Activated CD4-positive, alpha-beta T cell treated with anti-CD3 and anti-CD28 coated beads, Interleukin-2, amount 10 ng/mL, durations not matched to agents 24 days and 14 days (primary cell): ENCODE measurements around the gene SLC24A1. TPM values are rescaled to one million over a fixed set of nuclear protein-coding genes. Genes with fewer than 3 reads are reported as not detected.

Source experiments
- DNase-seq: peaks from one replicate; pipeline ENCODE4 v3.0.0; 2022
- H3K27ac Mint-ChIP-seq: one replicate; pipeline ENCODE4 v1.8.0; 2022; ENCODE audit warnings: mild to moderate bottlenecking, mixed read lengths
- H3K27me3 Mint-ChIP-seq: one replicate; pipeline ENCODE4 v1.8.0; 2022; ENCODE audit warnings: mixed read lengths
- H3K36me3 Mint-ChIP-seq: one replicate; pipeline ENCODE4 v1.8.0; 2022; ENCODE audit warnings: low read depth, mild to moderate bottlenecking, mixed read lengths
- H3K4me1 Mint-ChIP-seq: one replicate; pipeline ENCODE4 v1.8.0; 2021; ENCODE audit warnings: mixed read lengths
- H3K4me3 Mint-ChIP-seq: one replicate; pipeline ENCODE4 v1.8.0; 2022; ENCODE audit warnings: mild to moderate bottlenecking, moderate library complexity, mixed read lengths
- H3K9me3 Mint-ChIP-seq: one replicate; pipeline ENCODE4 v1.8.0; 2021; ENCODE audit warnings: mixed read lengths
- intact Hi-C: fragments of 100-400 bp; cut with micrococcal nuclease; formaldehyde crosslinking; loops from one replicate; pipeline ENCODE4 v1.15.1; 2023
- total RNA-seq: library from RNA; stranded (reverse); gene quantifications from 2 replicates; pipeline ENCODE4 v1.2.3, GENCODE V29; 2022

The SLC24A1 gene
- total RNA-seq, 1 donor from 2014 or later = 5.5 TPM

- Mint-ChIP-seq H3K4me3 (no peak overlapping the region), H3K9me3 (no peaks in the 10 kb centered on the region), H3K27ac (no peak overlapping the region), H3K36me3 (no peaks in the 10 kb centered on the region), H3K4me1 (peaks cover 6% of the 10 kb centered on the region), H3K27me3 (no peaks in the 10 kb centered on the region)
- no peak for DNase-seq
- intact Hi-C loops = no loop called here
Measured at GRCh38 chr15:65631503-65631902, 9.8 kb downstream of the SLC24A1 start.

GRCh38 chr15:65632780-65633375 is 11.1 kb downstream of the SLC24A1 start:
- Mint-ChIP-seq H3K27ac (no peak overlapping the region), H3K4me3 (no peak overlapping the region), H3K4me1 (peaks cover 6% of the 10 kb centered on the region), H3K27me3 (no peaks in the 10 kb centered on the region), H3K36me3 (no peaks in the 10 kb centered on the region), H3K9me3 (no peaks in the 10 kb centered on the region)
- intact Hi-C loops = no loop called here
- DNase-seq = no peak

GRCh38 chr15:65633752-65634151 is 12.0 kb downstream of the SLC24A1 start:
- no peak overlapping the region for H3K27ac Mint-ChIP-seq

GRCh38 chr15:65634356-65634755 is 12.6 kb downstream of the SLC24A1 start:
- no peak overlapping the region for H3K27ac Mint-ChIP-seq
- DNase-seq = no peak
- intact Hi-C loops = no loop called here
- no peaks in the 10 kb centered on the region for H3K9me3 Mint-ChIP-seq
- H3K36me3 Mint-ChIP-seq = no peaks in the 10 kb centered on the region
- H3K4me1 Mint-ChIP-seq = peaks cover 15% of the 10 kb centered on the region
- H3K27me3 Mint-ChIP-seq = no peaks in the 10 kb centered on the region
- no peak overlapping the region for H3K4me3 Mint-ChIP-seq

More at GRCh38 chr15:65633752-65634151, 12.0 kb downstream of the SLC24A1 start:
- H3K4me3 Mint-ChIP-seq = no peak overlapping the region
- no peaks in the 10 kb centered on the region for H3K36me3 Mint-ChIP-seq
- H3K4me1 Mint-ChIP-seq = peaks cover 11% of the 10 kb centered on the region
- no peaks in the 10 kb centered on the region for H3K9me3 Mint-ChIP-seq
- no peaks in the 10 kb centered on the region for H3K27me3 Mint-ChIP-seq
- intact Hi-C loops = no loop called here
- DNase-seq = no peak

- DNase-seq = no peak
- H3K27me3 Mint-ChIP-seq = no peaks in the 10 kb centered on the region
- H3K27ac Mint-ChIP-seq = no peak overlapping the region
- no peak overlapping the region for H3K4me3 Mint-ChIP-seq
- H3K9me3 Mint-ChIP-seq = no peaks in the 10 kb centered on the region
- peaks cover 10% of the 10 kb centered on the region for H3K4me1 Mint-ChIP-seq
- H3K36me3 Mint-ChIP-seq = no peaks in the 10 kb centered on the region
- intact Hi-C loops = loop anchor here (1.0 to 5.0 kb wide), 2 partner anchors 189 to 219 kb away; no protein-coding TSS in a partner anchor
Measured at GRCh38 chr15:65638109-65638508, 16.4 kb downstream of the SLC24A1 start.

GRCh38 chr15:65638681-65639089 is 16.9 kb downstream of the SLC24A1 start:
- DNase-seq = peak; percentile 87
- intact Hi-C loops = loop anchor here (1.0 to 5.0 kb wide), 2 partner anchors 189 to 219 kb away; no protein-coding TSS in a partner anchor
- Mint-ChIP-seq H3K4me1 (peaks cover 10% of the 10 kb centered on the region), H3K4me3 (peak overlapping the region; percentile 47), H3K9me3 (no peaks in the 10 kb centered on the region), H3K27ac (peak overlapping the region; percentile 8), H3K36me3 (no peaks in the 10 kb centered on the region), H3K27me3 (no peaks in the 10 kb centered on the region)

- Mint-ChIP-seq H3K36me3 (no peaks in the 10 kb centered on the region), H3K4me3 (no peak overlapping the region), H3K27ac (no peak overlapping the region), H3K9me3 (no peaks in the 10 kb centered on the region), H3K4me1 (peaks cover 10% of the 10 kb centered on the region), H3K27me3 (no peaks in the 10 kb centered on the region)
- intact Hi-C loops = loop anchor here (5.0 kb wide), 1 partner anchor 188 kb away; no protein-coding TSS in a partner anchor
- DNase-seq = no peak
Measured at GRCh38 chr15:65639509-65639908, 17.8 kb downstream of the SLC24A1 start.

GRCh38 chr15:65641768-65642475 is 20.2 kb downstream of the SLC24A1 start:
- intact Hi-C loops = no loop called here
- DNase-seq = no peak
- Mint-ChIP-seq H3K4me3 (no peak overlapping the region), H3K9me3 (no peaks in the 10 kb centered on the region), H3K36me3 (peaks cover 3% of the 10 kb centered on the region), H3K4me1 (peaks cover 10% of the 10 kb centered on the region), H3K27me3 (no peaks in the 10 kb centered on the region), H3K27ac (no peak overlapping the region)

- intact Hi-C loops = no loop called here
Measured at GRCh38 chr15:65642594-65642993, 20.9 kb downstream of the SLC24A1 start.

GRCh38 chr15:65644282-65644681 is 22.5 kb downstream of the SLC24A1 start:
- Mint-ChIP-seq H3K9me3 (no peaks in the 10 kb centered on the region), H3K27ac (no peak overlapping the region), H3K36me3 (peaks cover 3% of the 10 kb centered on the region), H3K4me1 (no peaks in the 10 kb centered on the region), H3K4me3 (no peak overlapping the region), H3K27me3 (no peaks in the 10 kb centered on the region)
- no peak for DNase-seq
- intact Hi-C loops = no loop called here

More at GRCh38 chr15:65642594-65642993, 20.9 kb downstream of the SLC24A1 start:
- no peaks in the 10 kb centered on the region for H3K9me3 Mint-ChIP-seq
- H3K27me3 Mint-ChIP-seq = no peaks in the 10 kb centered on the region
- peaks cover 3% of the 10 kb centered on the region for H3K36me3 Mint-ChIP-seq
- no peak overlapping the region for H3K4me3 Mint-ChIP-seq
- no peak overlapping the region for H3K27ac Mint-ChIP-seq
- peaks cover 10% of the 10 kb centered on the region for H3K4me1 Mint-ChIP-seq
- DNase-seq = no peak

GRCh38 chr15:65645392-65645791 is 23.7 kb downstream of the SLC24A1 start:
- intact Hi-C loops = no loop called here
- no peak for DNase-seq
- Mint-ChIP-seq H3K27me3 (no peaks in the 10 kb centered on the region), H3K9me3 (no peaks in the 10 kb centered on the region), H3K4me3 (no peak overlapping the region), H3K27ac (no peak overlapping the region), H3K36me3 (peaks cover 6% of the 10 kb centered on the region), H3K4me1 (peaks cover 2% of the 10 kb centered on the region)

- intact Hi-C loops = no loop called here
- Mint-ChIP-seq H3K4me3 (no peak overlapping the region), H3K27ac (no peak overlapping the region), H3K4me1 (peaks cover 4% of the 10 kb centered on the region), H3K9me3 (no peaks in the 10 kb centered on the region), H3K36me3 (peaks cover 9% of the 10 kb centered on the region), H3K27me3 (no peaks in the 10 kb centered on the region)
- DNase-seq = no peak
Measured at GRCh38 chr15:65646486-65646885, 24.7 kb downstream of the SLC24A1 start.

GRCh38 chr15:65650312-65651041 is 28.7 kb downstream of the SLC24A1 start:
- H3K4me1 Mint-ChIP-seq = peaks cover 4% of the 10 kb centered on the region
- intact Hi-C loops = no loop called here
- H3K36me3 Mint-ChIP-seq = peaks cover 41% of the 10 kb centered on the region
- DNase-seq = no peak
- no peak overlapping the region for H3K4me3 Mint-ChIP-seq
- H3K9me3 Mint-ChIP-seq = no peaks in the 10 kb centered on the region
- no peaks in the 10 kb centered on the region for H3K27me3 Mint-ChIP-seq
- no peak overlapping the region for H3K27ac Mint-ChIP-seq

- Mint-ChIP-seq H3K4me1 (peaks cover 4% of the 10 kb centered on the region), H3K27me3 (no peaks in the 10 kb centered on the region), H3K36me3 (peaks cover 41% of the 10 kb centered on the region), H3K27ac (no peak overlapping the region), H3K4me3 (no peak overlapping the region), H3K9me3 (no peaks in the 10 kb centered on the region)
- DNase-seq = no peak
- intact Hi-C loops = no loop called here
Measured at GRCh38 chr15:65651042-65651322, 29.2 kb downstream of the SLC24A1 start.
